GM19193 (cell line): Measurements from ENCODE around the gene TIMM44.

Source experiments
- POLR2A ChIP-seq: IDR thresholded peaks from 4 replicates; pipeline ENCODE4 v1.6.1; 2011; ENCODE audit not compliant: insufficient read depth, insufficient read length; ENCODE audit errors: extremely low read depth

TIMM44 gene

DNA sequence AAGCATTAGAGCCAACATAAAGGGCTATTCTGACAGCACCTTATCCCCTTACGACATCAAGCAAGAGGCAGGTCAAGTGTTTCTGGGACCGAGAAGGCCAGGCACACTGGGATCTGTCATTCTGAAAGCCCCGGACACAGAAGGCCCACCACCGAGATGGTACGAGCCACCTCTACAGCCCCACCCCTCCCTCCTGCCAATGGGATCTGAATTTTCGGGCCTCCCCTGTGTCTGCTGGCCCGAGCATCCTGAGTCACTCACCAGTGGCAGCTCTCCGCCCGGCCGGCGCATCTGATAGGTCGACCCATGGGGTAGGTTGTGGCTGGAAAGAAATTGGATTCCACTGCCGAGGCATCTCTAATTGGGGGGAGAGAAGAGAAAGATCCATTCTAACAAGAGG is 2.6 kb downstream of the TIMM44 start:
- TF ChIP-seq POLR2A = no peak

- no peak for TF ChIP-seq POLR2A
Measured at GRCh38 chr19:7934766-7935165, 8.7 kb downstream of the TIMM44 start.

DNA sequence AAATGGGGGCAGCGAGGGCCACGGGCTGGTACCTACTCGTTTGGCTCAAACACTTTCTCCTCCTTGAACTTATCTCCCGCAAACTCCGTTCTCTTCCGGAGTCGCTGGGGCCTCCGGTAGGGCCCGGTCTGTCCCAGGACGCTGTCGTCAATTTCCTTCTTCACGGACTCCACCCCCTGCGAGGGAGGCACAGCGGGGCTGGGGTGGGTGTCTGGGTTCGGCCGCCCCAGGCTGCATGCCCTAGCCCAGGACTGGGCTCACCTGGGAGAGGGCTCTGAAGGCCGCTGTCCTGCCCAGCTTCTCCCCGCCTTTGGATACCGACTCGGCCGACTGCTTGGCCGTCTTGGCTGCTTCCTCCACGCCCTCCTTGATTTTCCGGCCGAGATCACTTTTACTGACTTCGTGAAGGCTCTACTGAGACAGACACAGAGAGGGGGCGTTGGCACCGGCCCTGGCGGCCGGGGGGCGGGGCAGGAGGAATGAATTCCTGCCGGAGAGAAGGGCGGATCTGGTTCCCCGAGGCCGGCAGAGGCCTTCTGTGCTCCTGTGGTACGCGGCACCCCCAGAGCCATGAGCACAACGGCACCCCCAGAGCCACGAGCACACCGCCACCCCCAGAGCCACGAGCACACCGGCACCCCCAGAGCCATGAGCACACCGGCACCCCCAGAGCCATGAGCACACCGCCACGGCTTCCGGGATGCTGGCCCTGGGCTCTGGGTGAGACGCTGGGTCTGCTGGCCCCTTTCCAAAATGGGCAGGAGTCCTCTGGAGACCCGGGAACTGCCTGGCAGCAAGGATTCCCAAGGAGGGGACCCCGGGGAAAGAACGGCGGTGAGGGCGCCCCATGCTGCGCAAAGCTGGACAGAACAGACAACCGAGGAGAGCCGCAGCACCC is 9.4 kb downstream of the TIMM44 start:
- no peak for TF ChIP-seq POLR2A

- TF ChIP-seq POLR2A = no peak
Measured at GRCh38 chr19:7933411-7933810, 10.1 kb downstream of the TIMM44 start.

- TF ChIP-seq POLR2A = no peak
Measured at GRCh38 chr19:7932930-7933300, 10.6 kb downstream of the TIMM44 start.

DNA sequence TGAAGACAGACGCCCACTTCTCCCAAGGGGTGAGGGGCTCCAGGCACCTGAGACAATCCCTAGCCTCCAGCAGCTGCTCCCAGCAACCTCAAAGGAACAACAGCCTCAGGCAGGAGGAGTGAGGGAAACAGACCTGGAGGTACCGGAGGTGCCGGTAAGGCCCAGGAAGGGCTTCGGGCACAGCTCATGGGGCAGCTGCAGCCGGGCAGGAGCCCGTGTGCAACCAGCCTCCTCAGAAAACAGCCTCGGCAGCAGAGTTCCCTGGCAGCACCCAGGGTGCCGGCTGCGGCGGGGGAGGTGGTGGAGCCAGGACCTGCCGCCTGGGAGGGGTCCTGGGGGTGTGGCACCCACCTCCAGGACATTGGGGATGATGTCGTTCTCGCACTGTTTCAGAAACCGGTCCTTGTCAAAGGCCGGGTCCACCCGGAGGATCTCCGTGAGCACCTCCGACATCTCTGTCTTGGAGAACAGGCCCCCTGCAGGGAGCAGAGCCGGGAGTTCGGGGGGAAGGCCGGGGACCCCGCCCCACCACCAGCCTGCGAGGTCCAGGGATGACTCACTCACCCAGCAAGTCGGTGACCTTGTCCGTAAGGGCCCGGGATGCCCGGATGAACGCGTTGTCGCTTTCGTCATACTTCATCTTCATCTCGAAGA is 11.1 kb downstream of the TIMM44 start:
- no peak for TF ChIP-seq POLR2A

DNA sequence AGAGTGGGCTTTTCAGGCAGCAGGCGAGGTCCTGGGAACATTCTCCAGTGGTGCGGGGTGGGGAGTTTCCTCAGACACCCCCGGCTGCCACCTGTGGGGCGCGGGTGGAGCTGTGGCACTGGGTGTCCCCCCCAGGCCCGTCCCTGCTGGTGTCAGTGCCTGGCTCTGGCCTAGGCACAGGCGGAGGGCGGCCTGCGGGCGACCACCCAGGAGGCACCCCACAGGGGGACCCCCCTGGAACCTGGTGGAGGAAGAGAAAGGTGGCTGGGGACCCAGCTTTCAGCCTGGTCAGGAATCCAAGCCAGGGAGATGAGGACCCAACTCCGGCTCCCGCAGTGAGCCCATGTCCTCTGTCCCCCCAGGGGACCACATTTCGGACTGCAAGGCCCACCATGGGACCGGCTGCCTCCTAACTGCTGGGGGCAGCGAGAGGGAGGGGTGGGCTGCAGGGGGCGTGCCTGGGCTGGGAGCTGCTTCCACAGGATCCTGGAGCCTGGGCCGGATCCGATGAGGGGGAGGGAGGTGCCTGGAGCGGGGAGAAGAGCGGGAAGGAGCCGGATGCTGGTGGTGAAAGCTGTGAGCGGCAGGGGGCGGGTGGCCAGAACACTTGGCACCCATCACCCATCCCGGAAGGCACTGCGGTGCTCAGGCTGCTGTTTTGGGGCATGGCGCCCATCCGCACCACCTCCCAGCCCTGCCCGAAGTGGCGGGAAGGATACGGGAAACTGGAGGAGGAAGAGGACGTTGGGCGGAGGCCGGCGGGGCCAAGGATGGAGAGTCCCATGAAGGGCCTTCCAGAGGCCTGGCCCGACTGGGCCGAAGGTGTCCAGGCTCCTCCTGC is 12.0 kb downstream of the TIMM44 start:
- no peak for TF ChIP-seq POLR2A

DNA sequence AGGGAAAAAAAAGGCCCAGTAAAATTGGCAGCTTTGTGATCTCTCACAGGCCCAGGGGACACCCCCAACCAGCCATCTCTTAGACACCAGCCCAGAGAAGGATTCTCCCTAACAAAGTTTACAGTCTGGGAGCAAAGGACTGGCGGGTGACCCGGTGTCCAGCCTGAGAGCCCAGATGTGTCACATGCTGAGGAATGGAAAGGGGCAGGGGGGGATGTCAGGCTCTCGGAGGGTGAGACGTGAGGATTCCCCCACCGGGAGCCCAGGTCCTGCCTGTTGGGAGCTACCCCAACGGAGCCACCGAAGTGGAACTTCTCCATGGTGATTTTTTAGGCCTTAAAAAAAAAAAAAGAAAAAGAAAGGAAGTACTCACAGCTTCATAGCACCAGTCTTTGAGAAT is 12.7 kb downstream of the TIMM44 start:
- no peak for TF ChIP-seq POLR2A

GRCh38 chr19:7928741-7929701 is 14.4 kb downstream of the TIMM44 start:
- TF ChIP-seq POLR2A = no peak

GRCh38 chr19:7928334-7928706 is 15.1 kb downstream of the TIMM44 start:
- no peak for TF ChIP-seq POLR2A

GRCh38 chr19:7927605-7928333 is 15.7 kb downstream of the TIMM44 start:
- peak; percentile 12 for TF ChIP-seq POLR2A

- TF ChIP-seq POLR2A = peak; percentile 0
Measured at GRCh38 chr19:7926727-7927604, 16.5 kb downstream of the TIMM44 start.
